Right atrium auricular region (tissue), 2 donors: ENCODE results near the gene MRPS34. TPM values are rescaled to one million over a fixed set of nuclear protein-coding genes. Genes with fewer than 3 reads are reported as not detected.

Experiments used
- DNase-seq: peaks from one replicate; pipeline ENCODE4 v3.0.0-alpha.2; 2019; ENCODE audit warnings: low spot score
- H3K27ac ChIP-seq, 2 donors: fragments of 200-600 bp; sonication (generic); 1 replicate in 1 of 2; 2 replicates in 1 of 2; pipeline ENCODE4 v1.5.1; 2016 to 2019
- H3K27me3 ChIP-seq, 2 donors: fragments of 200-600 bp; sonication (generic); one replicate each; pipeline versions ENCODE4 v1.5.1 to v1.6.0; 2017 to 2019
- H3K36me3 ChIP-seq: fragments of 200-600 bp; sonication (generic); one replicate; pipeline ENCODE4 v1.5.1; 2016
- H3K4me1 ChIP-seq, 2 donors: fragments of 200-600 bp; sonication (generic); one replicate each; pipeline versions ENCODE4 v1.5.1 to v1.6.0; 2017 to 2019
- H3K4me3 ChIP-seq, 2 donors: fragments of 200-600 bp; sonication (generic); 1 replicate in 1 of 2; 2 replicates in 1 of 2; pipeline ENCODE4 v1.5.1; 2017 to 2019; ENCODE audit warnings: mild to moderate bottlenecking in 1 of 2, moderate library complexity in 1 of 2
- H3K9me3 ChIP-seq, 2 donors: fragments of 200-600 bp; sonication (generic); one replicate each; pipeline ENCODE4 v1.5.1; 2019
- total RNA-seq, 2 donors: library from RNA; depleted of rRNA; stranded (reverse); fragments of >200 nt; gene quantifications; one replicate each; pipeline ENCODE4 v1.1.0, GENCODE V29; 2016
- TF ChIP-seq, protein P1 (sequence below), 2 donors: fragments of 200-600 bp; sonication (generic); IDR thresholded peaks; one replicate each; pipeline ENCODE4 v1.5.1; 2019; ENCODE audit warnings: antibody characterized with exemption in 2 of 2

MRPS34 gene
- total RNA-seq, 2 donors from 2014 or later: 58.8 to 77.9 TPM

DNA sequence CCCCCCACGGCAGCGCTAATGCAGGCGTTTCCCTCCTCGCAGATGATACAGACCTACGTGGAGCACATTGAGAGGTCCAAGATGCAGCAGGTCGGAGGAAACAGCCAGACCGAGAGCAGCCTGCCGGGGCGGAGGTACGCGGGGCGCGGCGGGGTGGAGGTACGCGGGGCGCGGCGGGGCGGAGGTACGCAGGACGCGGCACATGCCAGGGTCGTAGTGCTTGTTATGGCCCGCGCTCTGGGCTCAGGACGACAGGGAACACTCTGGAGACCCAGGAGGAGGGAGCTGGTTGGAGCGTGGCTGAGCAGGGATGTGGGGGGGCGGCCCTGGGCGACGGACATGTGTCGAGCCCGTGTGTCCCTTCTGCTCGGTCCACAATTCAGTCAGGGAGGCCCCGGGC lies 43.5 kb downstream of the MRPS34 start:
- TF ChIP-seq, protein P1, sequence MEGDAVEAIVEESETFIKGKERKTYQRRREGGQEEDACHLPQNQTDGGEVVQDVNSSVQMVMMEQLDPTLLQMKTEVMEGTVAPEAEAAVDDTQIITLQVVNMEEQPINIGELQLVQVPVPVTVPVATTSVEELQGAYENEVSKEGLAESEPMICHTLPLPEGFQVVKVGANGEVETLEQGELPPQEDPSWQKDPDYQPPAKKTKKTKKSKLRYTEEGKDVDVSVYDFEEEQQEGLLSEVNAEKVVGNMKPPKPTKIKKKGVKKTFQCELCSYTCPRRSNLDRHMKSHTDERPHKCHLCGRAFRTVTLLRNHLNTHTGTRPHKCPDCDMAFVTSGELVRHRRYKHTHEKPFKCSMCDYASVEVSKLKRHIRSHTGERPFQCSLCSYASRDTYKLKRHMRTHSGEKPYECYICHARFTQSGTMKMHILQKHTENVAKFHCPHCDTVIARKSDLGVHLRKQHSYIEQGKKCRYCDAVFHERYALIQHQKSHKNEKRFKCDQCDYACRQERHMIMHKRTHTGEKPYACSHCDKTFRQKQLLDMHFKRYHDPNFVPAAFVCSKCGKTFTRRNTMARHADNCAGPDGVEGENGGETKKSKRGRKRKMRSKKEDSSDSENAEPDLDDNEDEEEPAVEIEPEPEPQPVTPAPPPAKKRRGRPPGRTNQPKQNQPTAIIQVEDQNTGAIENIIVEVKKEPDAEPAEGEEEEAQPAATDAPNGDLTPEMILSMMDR (IDR thresholded peaks at IDR 0.05): no peak
- peaks cover 77% of the 10 kb centered on the region for H3K36me3 ChIP-seq
- H3K4me1 ChIP-seq: no peaks in the 10 kb centered on the region
- no peaks in the 10 kb centered on the region for H3K9me3 ChIP-seq
- H3K4me3 ChIP-seq: no peak overlapping the region
- no peak for DNase-seq
- no peak overlapping the region for H3K27ac ChIP-seq
- no peaks in the 10 kb centered on the region for H3K27me3 ChIP-seq

DNA sequence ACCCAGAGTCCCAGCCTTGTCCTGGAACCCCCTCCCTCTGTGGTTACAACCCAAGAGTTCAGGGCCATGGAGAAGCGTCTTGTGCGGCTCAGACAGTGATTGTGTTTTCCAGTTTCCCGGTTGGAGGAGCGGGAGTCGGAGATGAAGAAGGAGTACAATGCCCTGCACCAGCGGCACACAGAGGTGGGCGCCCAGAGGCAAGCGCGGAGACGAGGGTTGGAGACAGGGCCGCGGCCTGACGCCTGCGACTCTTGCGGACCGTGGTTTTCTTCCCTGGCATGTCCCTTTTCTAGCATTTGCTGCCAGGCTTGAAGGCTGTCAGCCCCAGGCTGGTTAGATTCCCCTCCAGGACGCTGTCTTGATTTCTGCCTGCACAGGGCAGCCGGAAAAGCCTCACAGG lies 43.9 kb downstream of the MRPS34 start:
- Histone ChIP-seq H3K27me3 (no peaks in the 10 kb centered on the region), H3K4me1 (peaks cover 0 to under 1% of the 10 kb centered on the region in 2 donors), H3K4me3 (no peak overlapping the region), H3K9me3 (no peaks in the 10 kb centered on the region), H3K36me3 (peaks cover 75% of the 10 kb centered on the region), H3K27ac (no peak overlapping the region)
- TF ChIP-seq, protein P1 (IDR thresholded peaks at IDR 0.05): no peak
- DNase-seq: no peak

GRCh38 chr16:1727651-1728624 lies 45.0 kb downstream of the MRPS34 start:
- Histone ChIP-seq H3K27me3 (no peaks in the 10 kb centered on the region), H3K27ac (no peak overlapping the region), H3K9me3 (no peaks in the 10 kb centered on the region), H3K4me1 (peaks cover 0 to 12% of the 10 kb centered on the region in 2 donors), H3K36me3 (peaks cover 64% of the 10 kb centered on the region), H3K4me3 (no peak overlapping the region)
- TF ChIP-seq, protein P1 (IDR thresholded peaks at IDR 0.05): no peak
- DNase-seq: no peak

DNA sequence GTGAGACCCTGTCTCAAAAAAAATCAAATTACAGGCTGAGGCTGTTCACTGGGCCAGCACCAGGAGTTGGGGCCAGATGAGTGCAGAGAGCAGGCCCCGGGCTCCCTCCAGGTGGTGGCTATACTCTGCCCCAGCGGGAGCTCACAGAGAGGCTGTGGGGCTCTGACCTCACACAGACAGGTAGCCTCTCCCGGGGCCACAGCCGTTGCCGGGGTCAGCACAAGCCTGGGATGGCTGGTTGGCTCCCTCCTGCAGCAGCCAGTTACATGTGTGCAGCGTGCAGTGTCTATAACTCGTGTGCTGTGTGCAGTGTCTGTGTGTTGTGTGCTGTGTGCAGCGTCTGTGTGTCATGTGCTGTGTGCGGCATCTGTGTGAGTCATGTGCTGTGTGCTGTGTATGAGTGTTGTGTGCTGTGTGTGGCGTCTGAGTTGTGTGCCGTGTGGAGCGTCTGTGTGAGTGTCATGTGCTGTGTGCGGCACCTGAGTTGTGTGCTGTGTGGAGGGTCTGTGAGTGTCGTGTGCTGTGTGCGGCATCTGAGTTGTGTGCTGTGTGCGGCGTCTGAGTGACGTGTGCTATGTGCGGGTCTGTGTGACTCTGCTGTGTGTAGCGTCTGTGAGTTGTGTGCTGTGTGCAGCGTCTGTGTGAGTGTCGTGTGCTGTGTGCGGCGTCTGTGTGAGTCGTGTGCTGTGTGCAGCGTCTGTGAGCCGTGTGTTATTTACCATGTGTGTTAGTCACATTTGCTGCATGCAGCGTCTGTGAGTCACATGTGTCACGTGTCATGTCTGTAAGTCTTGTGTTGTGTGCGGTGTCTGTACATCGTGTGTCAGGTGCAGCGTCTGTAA lies 46.1 kb downstream of the MRPS34 start:
- Histone ChIP-seq H3K27ac (no peak overlapping the region), H3K36me3 (peaks cover 55% of the 10 kb centered on the region), H3K9me3 (no peaks in the 10 kb centered on the region), H3K4me3 (no peak overlapping the region), H3K27me3 (no peaks in the 10 kb centered on the region), H3K4me1 (peaks cover 0 to 22% of the 10 kb centered on the region in 2 donors)
- TF ChIP-seq, protein P1 (IDR thresholded peaks at IDR 0.05): no peak
- no peak for DNase-seq

DNA sequence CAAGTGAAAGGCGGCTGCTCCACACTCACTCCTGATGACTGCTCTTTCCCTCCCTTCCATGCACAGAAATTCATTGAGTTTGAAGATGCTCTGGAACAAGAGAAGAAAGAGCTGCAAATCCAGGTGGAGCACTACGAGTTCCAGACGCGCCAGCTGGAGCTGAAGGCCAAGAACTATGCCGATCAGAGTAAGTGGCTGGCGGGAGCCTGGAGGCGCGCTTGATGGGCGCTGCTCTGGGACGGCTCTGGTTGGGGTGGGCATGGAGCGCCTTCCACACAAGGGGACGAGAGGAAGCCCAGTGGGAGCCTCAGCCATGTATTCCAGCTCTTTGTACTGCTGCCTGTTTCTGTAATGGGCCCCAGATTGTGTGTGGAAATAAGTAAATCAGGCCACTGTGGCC lies 48.4 kb downstream of the MRPS34 start:
- H3K36me3 ChIP-seq: peaks cover 44% of the 10 kb centered on the region
- peaks cover 0 to 41% of the 10 kb centered on the region in 2 donors for H3K4me1 ChIP-seq
- no peaks in the 10 kb centered on the region for H3K27me3 ChIP-seq
- DNase-seq: no peak
- TF ChIP-seq, protein P1 (IDR thresholded peaks at IDR 0.05): no peak
- H3K4me3 ChIP-seq: no peak overlapping the region
- H3K27ac ChIP-seq: no peak overlapping the region
- no peaks in the 10 kb centered on the region for H3K9me3 ChIP-seq
